Cardiac muscle cell (in vitro differentiated cells and primary cell): ENCODE data around the gene NTNG1. TPM values are rescaled to one million over a fixed set of nuclear protein-coding genes. Genes with fewer than 3 reads are reported as not detected.

Experiments
- DNase-seq, 2 donors: peaks; one replicate each; pipeline versions ENCODE4 v3.0.0 to v3.0.0-alpha.2; 2010 to 2017; ENCODE audit warnings: low read depth in 1 of 2, low spot score in 1 of 2
- H3K27ac ChIP-seq: fragments of 200-600 bp; sonication (generic); 2 replicates; pipeline ENCODE4 v1.5.1; 2016
- H3K27me3 ChIP-seq: fragments of 200-600 bp; sonication (generic); 2 replicates; pipeline ENCODE4 v1.6.0; 2016; ENCODE audit warnings: control low read depth
- H3K36me3 ChIP-seq: fragments of 200-600 bp; sonication (generic); 2 replicates; pipeline ENCODE4 v1.5.1; 2016; ENCODE audit warnings: control low read depth
- H3K4me1 ChIP-seq: fragments of 200-600 bp; sonication (generic); 2 replicates; pipeline ENCODE4 v1.8.1; 2017; ENCODE audit warnings: low read depth, mild to moderate bottlenecking, mixed run types
- H3K4me3 ChIP-seq: fragments of 200-600 bp; sonication (generic); 2 replicates; pipeline ENCODE4 v1.5.1; 2016; ENCODE audit warnings: mild to moderate bottlenecking
- H3K9me3 ChIP-seq: fragments of 200-600 bp; sonication (generic); 2 replicates; pipeline ENCODE4 v1.5.1; 2017; ENCODE audit warnings: low read depth, mild to moderate bottlenecking, control low read depth
- CTCF ChIP-seq: IDR thresholded peaks from 2 replicates; pipeline ENCODE4 v1.5.1; 2012; ENCODE audit warnings: low read depth, mild to moderate bottlenecking, low read length
- polyA plus RNA-seq: library from polyadenylated mRNA; unstranded; fragments of >200 nt; fragmentation: Nextera tagmentation; extraction: Ambion mirVana; gene quantifications from 2 replicates; pipeline ENCODE4 v1.2.1, GENCODE V29; 2016
- total RNA-seq: library from RNA; depleted of rRNA; stranded (reverse); fragments of >200 nt; gene quantifications from 2 replicates; pipeline ENCODE4 v1.2.3, GENCODE V29; 2016

The NTNG1 gene
- total and polyA plus RNA-seq, 2 experiments from 2014 or later, result 0.12 TPM; not detected in 1

GRCh38 chr1:107481756-107482384 is 341.0 kb downstream of the NTNG1 start:
- no peaks in the 10 kb centered on the region for H3K4me1 ChIP-seq
- peaks cover 48% of the 10 kb centered on the region for H3K27me3 ChIP-seq
- no peak for TF ChIP-seq CTCF
- H3K4me3 ChIP-seq, result no peak overlapping the region
- H3K27ac ChIP-seq, result no peak overlapping the region
- DNase-seq, result no peak
- H3K9me3 ChIP-seq, result no peaks in the 10 kb centered on the region
- H3K36me3 ChIP-seq, result no peaks in the 10 kb centered on the region

GRCh38 chr1:107483949-107484348 is 343.1 kb downstream of the NTNG1 start:
- H3K4me3 ChIP-seq, result no peak overlapping the region

GRCh38 chr1:107486349-107486748 is 345.5 kb downstream of the NTNG1 start:
- Histone ChIP-seq H3K27ac (no peak overlapping the region), H3K36me3 (no peaks in the 10 kb centered on the region), H3K4me1 (no peaks in the 10 kb centered on the region), H3K27me3 (peaks cover 29% of the 10 kb centered on the region), H3K4me3 (no peak overlapping the region), H3K9me3 (no peaks in the 10 kb centered on the region)
- no peak for TF ChIP-seq CTCF
- no peak for DNase-seq

More at GRCh38 chr1:107483949-107484348, 343.1 kb downstream of the NTNG1 start:
- Histone ChIP-seq H3K27ac (no peak overlapping the region), H3K9me3 (no peaks in the 10 kb centered on the region), H3K4me1 (no peaks in the 10 kb centered on the region), H3K27me3 (peaks cover 39% of the 10 kb centered on the region), H3K36me3 (no peaks in the 10 kb centered on the region)
- no peak for TF ChIP-seq CTCF
- DNase-seq, result no peak

GRCh38 chr1:107487506-107487905 is 346.7 kb downstream of the NTNG1 start:
- no peaks in the 10 kb centered on the region for H3K36me3 ChIP-seq
- no peak overlapping the region for H3K27ac ChIP-seq
- H3K9me3 ChIP-seq, result no peaks in the 10 kb centered on the region
- no peak for DNase-seq
- H3K27me3 ChIP-seq, result peaks cover 25% of the 10 kb centered on the region
- H3K4me1 ChIP-seq, result no peaks in the 10 kb centered on the region
- no peak overlapping the region for H3K4me3 ChIP-seq
- TF ChIP-seq CTCF, result no peak

- no peak overlapping the region for H3K27ac ChIP-seq
- peaks cover 19% of the 10 kb centered on the region for H3K27me3 ChIP-seq
- H3K4me3 ChIP-seq, result no peak overlapping the region
- no peak for DNase-seq
- H3K36me3 ChIP-seq, result no peaks in the 10 kb centered on the region
- H3K9me3 ChIP-seq, result no peaks in the 10 kb centered on the region
- TF ChIP-seq CTCF, result no peak
- no peaks in the 10 kb centered on the region for H3K4me1 ChIP-seq
Measured at GRCh38 chr1:107491582-107491981, 350.7 kb downstream of the NTNG1 start.
